H1 (cell line): ENCODE results near the gene CLDND1. TPM values are rescaled to one million over a fixed set of nuclear protein-coding genes. Genes with fewer than 3 reads are reported as not detected.

ENCODE experiments used
- CHD1 ChIP-seq: IDR thresholded peaks from 2 replicates; pipeline ENCODE4 v1.6.1; 2012; ENCODE audit warnings: low read depth, low read length, improper control_type of control experiment
- EZH2 ChIP-seq: fragments of 200-600 bp; sonication (generic); IDR thresholded peaks from 2 replicates; pipeline ENCODE4 v1.7.1; 2012; ENCODE audit warnings: low read depth, mild to moderate bottlenecking, moderate library complexity, low read length, inconsistent platforms; ENCODE audit not compliant: severe bottlenecking
- JUN ChIP-seq: IDR thresholded peaks from 2 replicates; pipeline ENCODE4 v1.6.1; 2011; ENCODE audit warnings: low read depth, mild to moderate bottlenecking, improper control_type of control experiment, low read length
- KDM1A ChIP-seq: fragments of 200-600, 300-600 bp; sonication (generic); IDR thresholded peaks from 2 replicates; pipeline ENCODE4 v1.7.1; 2016; ENCODE audit warnings: mild to moderate bottlenecking, low read length, borderline replicate concordance
- KDM5A ChIP-seq: fragments of 200-600 bp; IDR thresholded peaks from 2 replicates; pipeline ENCODE4 v1.7.1; 2012; ENCODE audit warnings: mild to moderate bottlenecking, low read length, inconsistent platforms, mixed read lengths
- RBBP5 ChIP-seq: IDR thresholded peaks from 2 replicates; pipeline ENCODE4 v1.7.1; 2012; ENCODE audit warnings: low read depth, mild to moderate bottlenecking, inconsistent platforms, low read length, moderate library complexity, borderline replicate concordance
- SP1 ChIP-seq: IDR thresholded peaks from 2 replicates; pipeline ENCODE4 v1.6.1; 2011; ENCODE audit warnings: low read depth, low read length
- SRF ChIP-seq: IDR thresholded peaks from 2 replicates; pipeline ENCODE4 v1.6.1; 2011; ENCODE audit warnings: mild to moderate bottlenecking, low read depth, low read length, moderate library complexity
- TBP ChIP-seq: IDR thresholded peaks from 2 replicates; pipeline ENCODE4 v1.6.1; 2011; ENCODE audit warnings: low read depth, low read length, improper control_type of control experiment
- polyA plus RNA-seq, 7 experiments: library from polyadenylated mRNA; depleted of rRNA in 3 of 7; stranded (reverse) in 5 of 7; unstranded in 2 of 7; fragments of >200 nt in 5 of 7; fragments of 200-250 nt in 2 of 7; gene quantifications; 1 replicate in 5 of 7; 2 replicates in 1 of 7; 4 replicates in 1 of 7; pipeline versions ENCODE4 v1.2.1 to v1.2.3, GENCODE V29; 2011 to 2013; ENCODE audit warnings: missing spikeins in 2 of 7, mixed read lengths in 2 of 7
- total RNA-seq: library from RNA; stranded (reverse); fragmentation: NEBNext Ultra II Directional; extraction: Animal tissue kit (Norgen Biotek cat#: 25700); gene quantifications from 2 replicates; pipeline ENCODE4 v1.2.1, GENCODE V29; 2021

Gene CLDND1
- total and polyA plus RNA-seq, 2 of the 8 experiments (the other 6 are each of a cell fraction or from before 2014, with no cell fraction given), result 68.2 to 152 TPM

GRCh38 chr3:98512576-98512975, 10.1 kb downstream of the CLDND1 start (continued):
- no peak for TF ChIP-seq SP1
- no peak for TF ChIP-seq SRF
- TF ChIP-seq EZH2, result no peak
- TF ChIP-seq JUN, result no peak
- no peak for TF ChIP-seq CHD1
- no peak for TF ChIP-seq KDM5A
- TF ChIP-seq KDM1A, result no peak
- TF ChIP-seq RBBP5, result no peak
- no peak for TF ChIP-seq TBP
